Mesothelial cell of epicardium (in vitro differentiated cells): ENCODE results near the gene STAT4. TPM values are rescaled to one million over a fixed set of nuclear protein-coding genes. Genes with fewer than 3 reads are reported as not detected.

Source experiments
- DNase-seq, 2 experiments: peaks; one replicate each; pipeline ENCODE4 v3.0.0; 2021; ENCODE audit warnings: low spot score in 2 of 2; ENCODE audit not compliant: unreplicated experiment in 2 of 2
- H3K27ac Mint-ChIP-seq: 2 replicates; pipeline ENCODE4 v1.8.0; 2021; ENCODE audit warnings: mixed read lengths
- H3K27me3 Mint-ChIP-seq: 2 replicates; pipeline ENCODE4 v1.8.0; 2021; ENCODE audit warnings: low read depth, mixed read lengths
- H3K36me3 Mint-ChIP-seq: 2 replicates; pipeline ENCODE4 v1.8.0; 2021; ENCODE audit warnings: mixed read lengths
- H3K4me1 Mint-ChIP-seq: 2 replicates; pipeline ENCODE4 v1.8.0; 2021; ENCODE audit warnings: mixed read lengths
- H3K4me3 Mint-ChIP-seq: 2 replicates; pipeline ENCODE4 v1.8.0; 2021; ENCODE audit warnings: mild to moderate bottlenecking, moderate library complexity, mixed read lengths
- H3K9me3 Mint-ChIP-seq: 2 replicates; pipeline ENCODE4 v1.8.0; 2021; ENCODE audit warnings: mixed read lengths
- total RNA-seq: library from RNA; stranded (reverse); gene quantifications from 3 replicates; pipeline ENCODE4 v1.2.1, GENCODE V29; 2021
- TF ChIP-seq, protein P1 (sequence below): fragments of 200-600 bp; sonication (generic); IDR thresholded peaks from one replicate; pipeline ENCODE4 v1.5.0; 2021; ENCODE audit warnings: antibody characterized with exemption; ENCODE audit not compliant: unreplicated experiment

Gene STAT4
- total RNA-seq, 1 donor from 2014 or later: 2.4 TPM

DNA sequence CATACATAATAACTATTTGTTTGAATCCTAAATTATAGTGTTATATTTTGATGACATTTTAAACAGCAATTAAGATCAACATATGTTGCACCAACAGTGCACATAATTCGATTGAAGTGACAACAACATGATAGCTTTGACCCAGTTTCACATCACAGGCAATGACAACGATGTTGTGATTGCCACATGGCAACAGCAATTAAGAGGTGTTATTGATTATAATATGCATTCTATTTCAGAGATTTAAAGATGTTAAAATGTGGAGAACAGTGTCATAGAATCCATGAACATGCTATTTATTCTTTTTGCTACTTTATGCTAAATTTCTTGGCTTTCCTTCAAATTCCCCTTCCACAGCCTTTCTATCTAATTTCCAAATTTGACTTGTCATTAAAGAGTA lies 68.5 kb downstream of the STAT4 start:
- DNase-seq: no peak
- H3K9me3 Mint-ChIP-seq: peaks cover 8% of the 10 kb centered on the region
- TF ChIP-seq, protein P1, sequence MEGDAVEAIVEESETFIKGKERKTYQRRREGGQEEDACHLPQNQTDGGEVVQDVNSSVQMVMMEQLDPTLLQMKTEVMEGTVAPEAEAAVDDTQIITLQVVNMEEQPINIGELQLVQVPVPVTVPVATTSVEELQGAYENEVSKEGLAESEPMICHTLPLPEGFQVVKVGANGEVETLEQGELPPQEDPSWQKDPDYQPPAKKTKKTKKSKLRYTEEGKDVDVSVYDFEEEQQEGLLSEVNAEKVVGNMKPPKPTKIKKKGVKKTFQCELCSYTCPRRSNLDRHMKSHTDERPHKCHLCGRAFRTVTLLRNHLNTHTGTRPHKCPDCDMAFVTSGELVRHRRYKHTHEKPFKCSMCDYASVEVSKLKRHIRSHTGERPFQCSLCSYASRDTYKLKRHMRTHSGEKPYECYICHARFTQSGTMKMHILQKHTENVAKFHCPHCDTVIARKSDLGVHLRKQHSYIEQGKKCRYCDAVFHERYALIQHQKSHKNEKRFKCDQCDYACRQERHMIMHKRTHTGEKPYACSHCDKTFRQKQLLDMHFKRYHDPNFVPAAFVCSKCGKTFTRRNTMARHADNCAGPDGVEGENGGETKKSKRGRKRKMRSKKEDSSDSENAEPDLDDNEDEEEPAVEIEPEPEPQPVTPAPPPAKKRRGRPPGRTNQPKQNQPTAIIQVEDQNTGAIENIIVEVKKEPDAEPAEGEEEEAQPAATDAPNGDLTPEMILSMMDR: no peak
- H3K36me3 Mint-ChIP-seq: no peaks in the 10 kb centered on the region
- no peaks in the 10 kb centered on the region for H3K4me1 Mint-ChIP-seq
- no peak overlapping the region for H3K27ac Mint-ChIP-seq
- no peak overlapping the region for H3K4me3 Mint-ChIP-seq
- no peaks in the 10 kb centered on the region for H3K27me3 Mint-ChIP-seq

DNA sequence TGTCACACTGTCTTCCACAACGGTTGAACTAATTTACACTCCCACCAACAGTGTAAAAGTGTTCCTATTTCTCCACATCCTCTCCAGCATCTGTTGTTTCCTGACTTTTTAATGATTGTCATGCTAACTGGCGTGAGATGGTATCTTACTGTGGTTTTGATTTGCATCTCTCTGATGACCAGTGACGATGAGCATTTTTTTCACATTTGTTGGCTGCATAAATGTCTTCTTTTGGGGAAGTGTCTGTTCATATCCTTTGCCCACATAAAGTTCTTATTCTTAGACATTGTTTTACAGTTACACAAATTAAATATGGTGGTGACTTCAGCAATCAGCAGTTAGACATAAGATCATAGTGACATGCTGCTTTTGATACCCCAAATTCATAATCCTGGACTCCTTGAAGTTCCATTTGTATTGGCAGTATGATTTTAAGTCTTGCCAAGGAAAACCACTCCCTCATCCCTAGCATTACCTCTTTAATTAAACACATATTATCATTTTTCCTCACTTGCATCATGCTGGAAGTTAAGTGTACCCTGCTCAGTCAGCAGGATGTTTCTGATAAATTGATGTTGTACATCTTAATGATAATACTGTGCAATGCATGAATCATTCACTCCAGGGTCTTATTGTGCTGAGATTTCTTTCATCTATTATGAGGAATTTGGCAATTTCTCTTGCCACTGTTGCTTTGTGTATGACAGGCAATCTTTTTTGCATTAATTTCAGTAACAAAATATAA lies 69.2 kb downstream of the STAT4 start:
- H3K4me3 Mint-ChIP-seq: no peak overlapping the region
- DNase-seq: no peak
- H3K9me3 Mint-ChIP-seq: peaks cover 6% of the 10 kb centered on the region
- no peaks in the 10 kb centered on the region for H3K27me3 Mint-ChIP-seq
- H3K4me1 Mint-ChIP-seq: no peaks in the 10 kb centered on the region
- TF ChIP-seq, protein P1: no peak
- no peak overlapping the region for H3K27ac Mint-ChIP-seq
- H3K36me3 Mint-ChIP-seq: no peaks in the 10 kb centered on the region

DNA sequence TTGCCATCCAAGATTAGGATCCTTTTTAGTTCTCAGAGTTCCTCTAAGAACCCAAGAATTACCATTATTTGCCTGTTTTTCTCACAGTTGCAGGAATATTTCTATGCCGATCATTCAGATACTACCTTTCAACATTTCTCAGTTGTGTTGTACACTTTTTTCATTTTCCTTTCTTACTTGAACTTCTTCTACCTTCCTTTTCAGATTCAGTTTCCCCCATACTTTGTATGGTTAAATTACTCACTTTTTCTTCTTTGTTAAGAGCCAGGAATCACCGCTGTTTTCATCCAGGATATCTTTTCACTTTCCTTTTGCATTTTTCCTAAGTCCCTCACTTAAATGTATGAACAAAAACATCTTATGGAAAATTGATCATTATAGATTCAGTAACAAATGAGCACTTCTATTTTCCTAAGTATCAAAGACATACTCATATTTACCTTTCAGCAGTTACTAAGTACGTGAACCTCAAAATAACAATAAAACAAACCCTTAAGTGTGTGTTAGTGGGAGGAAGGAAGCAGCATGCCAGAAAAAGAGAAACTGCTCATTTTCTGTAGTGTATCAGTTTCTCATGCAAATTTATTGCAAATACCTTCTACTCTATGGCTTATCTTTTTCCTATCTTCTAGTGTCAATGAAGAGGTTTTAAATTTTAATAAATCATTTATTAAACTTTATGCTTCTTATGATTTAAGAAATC lies 72.5 kb downstream of the STAT4 start:
- Mint-ChIP-seq H3K4me1 (no peaks in the 10 kb centered on the region), H3K27me3 (no peaks in the 10 kb centered on the region), H3K36me3 (no peaks in the 10 kb centered on the region), H3K4me3 (no peak overlapping the region), H3K27ac (no peak overlapping the region), H3K9me3 (peaks cover 3% of the 10 kb centered on the region)
- no peak for DNase-seq
- TF ChIP-seq, protein P1: no peak

DNA sequence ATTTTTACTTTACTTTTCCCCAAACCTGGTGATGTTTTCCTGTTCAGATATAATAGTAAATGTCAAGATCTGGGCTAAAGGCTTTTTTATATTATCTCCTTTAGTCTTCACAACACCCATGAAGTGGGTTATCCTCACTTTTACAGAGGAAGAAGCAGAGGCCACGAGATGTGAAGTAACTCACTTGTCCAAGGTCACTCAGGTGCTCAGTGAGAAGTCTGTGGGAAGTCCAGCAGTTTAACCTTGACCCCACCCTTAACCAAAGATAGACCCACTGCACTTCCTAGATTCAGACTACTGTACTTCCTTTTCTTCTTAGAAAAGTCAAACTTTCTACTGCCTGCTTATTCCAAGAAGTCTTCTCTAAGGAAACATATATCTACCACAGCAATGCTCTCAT lies 80.5 kb downstream of the STAT4 start:
- H3K4me1 Mint-ChIP-seq: peaks cover 16% of the 10 kb centered on the region
- TF ChIP-seq, protein P1: no peak
- DNase-seq: no peak
- H3K4me3 Mint-ChIP-seq: no peak overlapping the region
- H3K27me3 Mint-ChIP-seq: peaks cover 1% of the 10 kb centered on the region
- no peak overlapping the region for H3K27ac Mint-ChIP-seq
- no peaks in the 10 kb centered on the region for H3K36me3 Mint-ChIP-seq
- no peaks in the 10 kb centered on the region for H3K9me3 Mint-ChIP-seq

DNA sequence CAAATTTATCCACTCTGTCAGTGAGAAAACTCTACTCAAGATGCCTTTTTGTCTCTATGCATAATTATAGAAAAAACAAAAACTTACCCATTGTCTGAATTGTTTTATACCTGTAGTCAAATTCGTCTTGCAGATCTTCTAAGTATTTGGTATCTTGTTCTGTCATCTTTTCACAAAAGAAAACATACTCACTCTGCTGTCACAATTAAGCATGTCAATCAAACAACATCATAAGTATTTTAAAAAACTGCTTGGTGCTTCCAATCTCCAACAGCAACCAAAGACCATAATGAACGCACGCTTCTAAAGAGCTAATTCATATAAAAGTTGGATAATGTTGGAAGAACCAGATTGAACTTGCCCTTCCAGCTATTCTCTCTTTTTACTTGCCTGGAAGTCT lies 81.2 kb downstream of the STAT4 start:
- no peak overlapping the region for H3K4me3 Mint-ChIP-seq
- no peak overlapping the region for H3K27ac Mint-ChIP-seq
- TF ChIP-seq, protein P1: no peak
- DNase-seq: no peak
- no peaks in the 10 kb centered on the region for H3K36me3 Mint-ChIP-seq
- H3K9me3 Mint-ChIP-seq: no peaks in the 10 kb centered on the region
- peaks cover 1% of the 10 kb centered on the region for H3K27me3 Mint-ChIP-seq
- H3K4me1 Mint-ChIP-seq: peaks cover 16% of the 10 kb centered on the region
